Nephron (organoid): ENCODE data around the gene RALGPS1.

Experiments
- H3K27ac Mint-ChIP-seq, 3 experiments: 2 replicates each; pipeline ENCODE4 v1.8.0; 2020; ENCODE audit warnings: mixed read lengths in 3 of 3, mild to moderate bottlenecking in 2 of 3, moderate library complexity in 1 of 3
- H3K27me3 Mint-ChIP-seq: 2 replicates; pipeline ENCODE4 v1.8.0; 2021; ENCODE audit warnings: low read depth, mild to moderate bottlenecking, moderate library complexity, mixed read lengths
- H3K36me3 Mint-ChIP-seq: 2 replicates; pipeline ENCODE4 v1.8.0; 2020; ENCODE audit warnings: low read depth, mixed read lengths
- H3K4me1 Mint-ChIP-seq: 2 replicates; pipeline ENCODE4 v1.8.0; 2020; ENCODE audit warnings: mixed read lengths
- H3K4me3 Mint-ChIP-seq, 3 experiments: 2 replicates each; pipeline ENCODE4 v1.8.0; 2020; ENCODE audit warnings: mild to moderate bottlenecking in 3 of 3, mixed read lengths in 3 of 3, moderate library complexity in 2 of 3
- H3K9me3 Mint-ChIP-seq: 2 replicates; pipeline ENCODE4 v1.8.0; 2020; ENCODE audit warnings: mixed read lengths
- CTCF ChIP-seq, 3 experiments: fragments of 200-600 bp; sonication (generic); IDR thresholded peaks; one replicate each; pipeline ENCODE4 v1.5.0; 2021; ENCODE audit warnings: antibody characterized with exemption in 3 of 3; ENCODE audit not compliant: unreplicated experiment in 3 of 3

The RALGPS1 gene

GRCh38 chr9:126986506-126986951, 71.9 kb downstream of the RALGPS1 start:
- no peak for TF ChIP-seq CTCF (IDR thresholded peaks at IDR 0.05; ENCODE audit: unreplicated experiment in 3 of 3)
- Mint-ChIP-seq H3K36me3 (peaks cover 6% of the 10 kb centered on the region), H3K27me3 (peaks cover 4% of the 10 kb centered on the region)

GRCh38 chr9:126988857-126989256, 74.3 kb downstream of the RALGPS1 start:
- Mint-ChIP-seq H3K27me3 (no peaks in the 10 kb centered on the region), H3K36me3 (peaks cover 20% of the 10 kb centered on the region), H3K4me3 (no peak overlapping the region), H3K4me1 (no peaks in the 10 kb centered on the region), H3K9me3 (peaks cover 13% of the 10 kb centered on the region), H3K27ac (no peak overlapping the region)
- no peak for TF ChIP-seq CTCF (IDR thresholded peaks at IDR 0.05; ENCODE audit: unreplicated experiment in 3 of 3)

More at GRCh38 chr9:126986506-126986951, 71.9 kb downstream of the RALGPS1 start:
- Mint-ChIP-seq H3K9me3 (peaks cover 1% of the 10 kb centered on the region), H3K27ac (no peak overlapping the region), H3K4me1 (no peaks in the 10 kb centered on the region), H3K4me3 (no peak overlapping the region)

GRCh38 chr9:126989847-126990842, 75.6 kb downstream of the RALGPS1 start:
- peaks cover 20% of the 10 kb centered on the region for H3K36me3 Mint-ChIP-seq
- H3K27ac Mint-ChIP-seq, result peak overlapping the region in 1 of 3 experiments; percentile 41
- peaks cover 13% of the 10 kb centered on the region for H3K9me3 Mint-ChIP-seq
- no peaks in the 10 kb centered on the region for H3K27me3 Mint-ChIP-seq
- H3K4me3 Mint-ChIP-seq, result no peak overlapping the region
- TF ChIP-seq CTCF (IDR thresholded peaks at IDR 0.05; ENCODE audit: unreplicated experiment in 3 of 3), result no peak
- H3K4me1 Mint-ChIP-seq, result no peaks in the 10 kb centered on the region

GRCh38 chr9:126991183-126991582, 76.6 kb downstream of the RALGPS1 start:
- Mint-ChIP-seq H3K27ac (no peak overlapping the region), H3K36me3 (peaks cover 20% of the 10 kb centered on the region)

GRCh38 chr9:126992427-126992826, 77.8 kb downstream of the RALGPS1 start:
- no peak overlapping the region for H3K4me3 Mint-ChIP-seq
- H3K9me3 Mint-ChIP-seq, result peaks cover 18% of the 10 kb centered on the region

More at GRCh38 chr9:126991183-126991582, 76.6 kb downstream of the RALGPS1 start:
- no peak overlapping the region for H3K4me3 Mint-ChIP-seq
- H3K4me1 Mint-ChIP-seq, result no peaks in the 10 kb centered on the region
- peaks cover 13% of the 10 kb centered on the region for H3K9me3 Mint-ChIP-seq
- H3K27me3 Mint-ChIP-seq, result no peaks in the 10 kb centered on the region
- TF ChIP-seq CTCF (IDR thresholded peaks at IDR 0.05; ENCODE audit: unreplicated experiment in 3 of 3), result no peak

More at GRCh38 chr9:126992427-126992826, 77.8 kb downstream of the RALGPS1 start:
- no peak overlapping the region for H3K27ac Mint-ChIP-seq
- H3K4me1 Mint-ChIP-seq, result no peaks in the 10 kb centered on the region
- TF ChIP-seq CTCF (IDR thresholded peaks at IDR 0.05; ENCODE audit: unreplicated experiment in 3 of 3), result no peak
- H3K36me3 Mint-ChIP-seq, result peaks cover 20% of the 10 kb centered on the region
- no peaks in the 10 kb centered on the region for H3K27me3 Mint-ChIP-seq
